HG03432 (cell line): ENCODE results near the gene DENND5A.

Experiments used
- ATAC-seq: cut with Tn5 transposase; IDR thresholded peaks from one replicate; pipeline ENCODE4 v1.9.1; 2021; ENCODE audit warnings: mild to moderate bottlenecking, moderate library complexity; ENCODE audit not compliant: unreplicated experiment

The DENND5A gene

DNA sequence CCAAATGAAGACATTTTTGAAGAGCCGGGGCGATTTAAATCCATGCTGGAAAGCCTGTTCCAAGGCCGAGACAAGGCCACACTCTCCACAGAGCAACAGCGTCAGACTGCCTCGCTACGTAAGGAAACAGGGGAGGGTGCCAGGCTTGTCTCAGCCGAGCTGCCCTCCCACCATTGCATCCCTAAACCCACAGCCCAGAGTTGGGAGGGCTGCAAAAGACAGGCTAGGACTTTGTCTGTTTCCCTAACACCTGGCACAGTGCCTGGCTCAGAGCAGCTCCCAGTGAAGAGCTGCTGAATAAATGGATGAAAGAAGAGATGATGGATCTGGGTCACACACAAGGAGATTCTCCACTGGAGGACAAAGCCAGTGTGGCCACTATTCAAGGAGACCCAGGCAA lies 122.4 kb downstream of the DENND5A start:
- no peak for ATAC-seq

DNA sequence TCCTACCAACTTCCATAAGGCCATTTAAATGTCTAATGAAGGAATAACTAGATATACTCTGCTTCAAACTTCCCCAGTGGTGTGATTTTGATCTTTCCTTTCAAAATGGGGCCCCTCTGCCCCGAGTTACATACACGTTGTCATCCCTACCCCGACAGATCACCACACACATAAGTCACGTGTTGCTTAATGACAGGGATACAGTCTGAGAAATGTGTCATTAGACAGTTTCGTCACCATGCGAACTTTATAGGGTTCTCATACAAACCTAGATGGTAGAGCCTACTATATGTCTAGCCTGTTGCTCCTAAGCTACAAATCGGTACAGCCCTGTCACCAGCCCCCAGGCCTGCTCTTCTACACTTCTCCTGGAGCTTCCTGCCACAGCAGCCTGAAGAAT lies 124.0 kb downstream of the DENND5A start:
- no peak for ATAC-seq

DNA sequence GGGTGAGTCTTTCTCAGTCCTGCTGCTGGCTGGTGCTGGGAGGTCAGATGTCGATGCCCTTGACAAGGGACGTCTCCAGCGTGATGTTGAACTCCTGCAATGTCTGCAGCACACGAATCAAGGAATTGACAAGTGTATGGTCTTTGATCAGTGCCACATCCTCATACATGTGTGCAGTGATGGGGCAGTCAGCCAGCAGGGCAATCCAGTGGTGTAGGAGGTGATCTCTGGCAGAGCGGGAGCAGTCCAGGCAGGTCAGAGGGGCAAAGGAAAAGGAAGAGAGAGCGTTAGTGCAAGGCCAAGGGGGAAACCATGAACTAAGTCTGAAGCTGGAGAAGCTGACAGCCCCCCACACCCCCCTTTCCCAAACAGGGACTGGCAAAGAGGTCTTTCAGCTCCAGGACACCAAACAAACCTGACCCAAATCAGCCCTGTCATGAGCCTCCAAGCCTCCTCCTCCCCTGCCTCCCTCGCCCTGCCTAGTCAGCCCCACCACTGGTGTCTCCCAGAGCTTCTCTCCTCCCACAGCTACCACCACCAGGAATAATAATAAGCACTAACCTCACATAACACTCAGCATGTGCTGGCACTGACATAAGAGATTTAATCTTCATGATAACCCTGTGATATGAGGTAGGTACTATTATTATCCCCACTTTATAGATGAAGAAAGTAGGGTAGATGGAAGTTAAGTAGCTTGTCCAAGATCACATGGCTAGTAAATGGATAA lies 125.4 kb downstream of the DENND5A start:
- no peak for ATAC-seq

DNA sequence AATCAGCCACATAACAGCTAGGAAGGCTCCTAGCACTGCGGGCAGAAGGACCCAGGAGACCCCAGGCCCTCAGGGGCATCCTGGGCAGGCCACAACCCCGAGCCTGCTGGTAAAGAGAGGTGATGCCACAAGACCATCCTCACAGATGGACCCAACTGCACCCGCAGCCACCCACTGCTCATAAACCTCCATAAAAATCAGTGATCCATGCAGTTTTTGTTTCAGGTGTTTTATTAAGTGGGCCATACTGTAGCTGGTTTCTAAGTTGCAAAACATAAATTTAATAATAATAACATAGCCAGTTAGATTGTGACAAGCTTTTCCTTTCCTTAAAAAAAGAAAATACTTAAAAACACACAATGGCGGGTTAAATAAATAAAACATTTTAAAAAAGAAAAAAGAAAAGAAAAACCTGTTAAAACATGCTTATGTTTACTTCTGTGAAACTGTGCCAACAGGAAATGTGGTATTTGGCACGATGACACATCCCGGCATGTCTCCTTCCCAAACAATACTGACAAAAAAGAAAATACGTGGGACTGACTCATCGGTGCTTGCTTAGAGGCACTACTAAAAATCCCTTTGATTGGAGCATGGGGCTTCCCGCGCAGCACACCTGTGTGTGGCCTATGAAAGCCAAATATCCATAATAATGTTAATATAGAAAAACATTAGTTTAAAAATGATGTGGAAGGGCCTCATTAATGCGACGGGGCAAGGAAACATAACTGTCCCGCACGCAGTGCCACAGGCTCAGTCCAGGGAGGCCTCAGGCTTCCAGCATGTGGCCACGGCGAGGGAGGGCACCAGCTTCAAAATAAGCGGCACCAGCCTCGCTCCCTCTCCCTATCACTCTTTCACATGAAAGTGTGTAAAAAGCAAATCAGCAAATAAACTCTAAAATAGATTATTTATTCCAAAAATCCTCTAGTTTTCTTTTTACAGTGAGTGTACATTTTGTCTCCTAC lies 126.3 kb downstream of the DENND5A start:
- no peak for ATAC-seq

DNA sequence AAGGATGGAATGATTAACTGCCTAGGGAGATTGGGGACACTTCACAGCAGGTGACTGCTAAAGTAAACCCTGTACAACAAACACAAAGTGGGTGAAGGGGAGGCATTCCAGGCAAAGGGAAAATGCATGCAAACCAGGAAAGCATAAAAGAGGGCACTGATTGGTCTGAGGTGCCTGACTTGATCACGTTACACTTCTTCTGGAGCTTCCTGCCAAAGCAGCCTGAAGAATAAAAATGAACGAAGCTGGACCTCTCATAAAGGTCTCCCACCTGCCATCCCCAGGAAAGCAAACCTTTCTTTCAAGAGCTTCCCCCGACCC lies 127.1 kb downstream of the DENND5A start:
- ATAC-seq: no peak

DNA sequence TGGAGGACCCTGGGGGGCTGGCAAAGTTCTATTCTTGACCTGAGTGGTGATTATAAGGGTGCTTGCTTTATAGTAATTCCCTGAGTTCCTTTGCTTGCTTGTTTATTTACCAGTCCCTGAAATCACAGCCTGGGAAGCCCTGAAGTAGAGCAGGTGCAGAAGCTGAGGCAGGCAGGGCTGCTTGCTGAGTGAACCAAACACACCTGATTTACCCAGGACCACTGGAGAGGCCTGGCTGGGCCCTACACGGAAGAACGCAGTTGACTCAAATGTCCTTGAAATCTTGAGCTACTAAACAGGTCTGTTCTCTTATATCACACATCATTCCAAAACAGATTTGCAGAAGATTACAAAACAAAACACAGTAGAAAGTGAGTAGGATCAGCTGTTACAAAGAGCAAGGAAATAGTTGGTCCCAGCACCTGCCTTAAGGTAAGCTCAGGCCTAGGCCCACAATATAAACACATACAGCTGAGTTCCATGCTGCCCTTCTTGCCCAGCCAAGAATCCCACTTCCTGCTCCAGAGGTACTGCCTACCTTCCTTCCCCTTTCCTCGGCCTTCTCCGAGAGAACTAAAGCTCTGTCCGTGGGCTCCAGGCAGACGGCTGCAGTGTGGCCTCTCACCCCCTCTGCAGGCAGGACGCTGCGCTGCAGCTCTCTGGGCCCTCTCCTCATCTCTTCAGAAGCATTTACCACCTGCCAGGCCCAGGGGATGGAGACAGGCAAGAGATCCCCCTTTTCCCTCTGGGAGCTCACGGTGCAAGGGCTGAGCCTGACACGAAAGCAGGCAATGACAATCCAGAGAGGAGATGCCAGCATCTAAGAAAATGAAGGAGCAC lies 127.6 kb downstream of the DENND5A start:
- peak; percentile 90 for ATAC-seq

DNA sequence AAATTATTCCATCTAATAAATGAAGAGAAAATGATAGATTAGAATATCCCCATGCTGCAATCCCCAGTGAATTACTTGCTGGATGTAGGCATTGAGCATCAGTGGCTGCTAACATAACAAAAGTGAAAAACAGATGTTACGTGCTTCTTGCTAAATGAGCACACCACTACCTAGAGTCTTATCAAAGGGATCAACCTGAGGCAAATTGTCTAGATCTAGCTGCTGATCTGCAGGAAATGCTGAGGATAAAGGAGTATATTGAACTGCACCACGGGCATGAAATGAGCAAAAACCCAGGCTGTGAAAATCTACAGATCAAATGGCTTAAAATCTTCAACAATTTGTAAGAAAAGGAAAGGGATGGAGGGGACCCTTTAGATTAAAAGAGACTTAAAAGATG lies 128.4 kb downstream of the DENND5A start:
- no peak for ATAC-seq

DNA sequence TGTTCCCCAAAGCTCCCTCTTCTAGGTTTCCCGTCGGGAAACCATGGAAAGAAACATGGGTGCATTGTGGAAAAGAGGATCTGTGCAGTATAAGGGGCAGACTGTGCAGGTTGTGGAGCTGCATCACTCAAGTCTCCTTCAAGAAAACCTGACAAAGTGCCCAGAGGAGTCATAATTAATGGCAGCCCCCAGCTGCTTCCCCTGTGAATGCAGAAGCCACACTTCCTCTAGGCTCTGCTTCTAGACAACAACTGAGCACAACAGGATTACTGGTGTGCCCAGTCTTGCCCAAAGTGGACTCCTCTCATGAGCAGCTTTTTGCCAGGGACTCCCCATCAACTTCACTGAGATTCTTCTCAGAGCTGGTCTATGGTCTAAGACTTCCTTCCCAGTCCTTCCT lies 131.2 kb downstream of the DENND5A start:
- ATAC-seq: no peak

DNA sequence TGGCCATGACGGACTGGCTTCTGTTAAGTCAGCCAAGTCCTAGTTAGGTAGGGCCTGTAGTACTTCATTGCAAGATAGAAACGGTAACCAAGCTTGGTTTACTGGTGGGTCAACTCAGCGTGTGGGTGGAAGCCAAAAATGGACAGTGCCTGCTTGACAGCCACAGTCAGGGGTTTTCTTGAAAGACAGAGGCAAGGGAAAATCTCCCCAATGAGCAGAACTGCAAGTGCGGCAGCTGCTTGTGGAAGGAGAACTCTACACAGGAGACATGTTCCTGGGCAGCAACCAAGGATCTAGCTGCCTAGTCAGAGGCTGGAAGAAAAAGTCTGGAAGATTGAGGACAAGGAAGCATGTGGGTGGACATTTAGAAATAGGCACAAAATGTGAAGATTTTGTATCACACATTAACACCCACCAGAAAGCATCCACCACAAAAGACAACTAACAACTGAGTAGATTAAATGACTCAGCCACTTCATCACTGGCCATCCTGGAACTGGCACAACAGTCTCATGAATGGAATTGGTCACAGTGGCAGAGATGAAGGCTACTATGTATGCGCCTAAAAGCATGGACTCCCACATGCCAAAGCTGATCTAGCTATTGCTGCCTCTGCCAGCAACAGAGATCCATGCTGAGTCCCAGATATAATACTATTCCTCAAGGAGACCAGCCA lies 132.8 kb downstream of the DENND5A start:
- ATAC-seq: no peak

DNA sequence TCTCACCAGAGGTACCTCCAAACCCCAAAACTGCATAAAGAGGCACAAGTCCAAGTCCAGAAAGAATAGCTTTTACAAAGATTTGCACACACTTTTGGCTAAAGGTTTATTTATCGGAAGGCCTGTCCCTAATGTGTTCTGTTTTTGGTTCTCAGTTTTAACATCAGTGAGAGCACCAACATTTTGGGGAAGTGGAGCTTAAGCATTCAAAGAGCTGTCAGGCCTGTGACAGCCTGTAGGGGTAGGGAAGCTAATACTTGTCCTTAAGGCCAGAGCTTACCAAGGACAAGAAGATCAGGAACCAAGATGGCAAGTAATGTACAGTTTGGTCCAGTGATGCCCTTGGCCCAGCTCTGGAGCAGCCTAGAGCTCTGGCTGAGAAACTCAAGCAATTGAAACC lies 134.9 kb downstream of the DENND5A start:
- ATAC-seq: no peak

DNA sequence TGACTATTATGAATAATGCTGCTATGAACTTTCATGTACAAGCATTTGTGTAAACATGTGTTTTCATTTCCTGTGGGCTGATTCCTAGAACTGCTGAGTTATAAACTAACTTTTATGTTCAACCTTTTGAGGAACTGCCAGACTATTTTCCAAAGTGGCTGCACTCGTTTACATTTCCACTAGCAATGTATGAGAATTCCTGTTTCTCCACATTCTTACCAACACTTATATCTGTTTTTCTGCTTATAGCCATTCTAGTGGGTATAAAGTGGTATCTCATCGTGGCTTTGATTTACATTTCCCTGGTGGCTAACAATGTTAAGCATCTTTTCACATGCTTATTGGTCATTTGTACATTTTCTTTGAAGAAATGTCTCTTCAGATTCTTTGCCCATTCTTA lies 138.5 kb downstream of the DENND5A start:
- no peak for ATAC-seq

DNA sequence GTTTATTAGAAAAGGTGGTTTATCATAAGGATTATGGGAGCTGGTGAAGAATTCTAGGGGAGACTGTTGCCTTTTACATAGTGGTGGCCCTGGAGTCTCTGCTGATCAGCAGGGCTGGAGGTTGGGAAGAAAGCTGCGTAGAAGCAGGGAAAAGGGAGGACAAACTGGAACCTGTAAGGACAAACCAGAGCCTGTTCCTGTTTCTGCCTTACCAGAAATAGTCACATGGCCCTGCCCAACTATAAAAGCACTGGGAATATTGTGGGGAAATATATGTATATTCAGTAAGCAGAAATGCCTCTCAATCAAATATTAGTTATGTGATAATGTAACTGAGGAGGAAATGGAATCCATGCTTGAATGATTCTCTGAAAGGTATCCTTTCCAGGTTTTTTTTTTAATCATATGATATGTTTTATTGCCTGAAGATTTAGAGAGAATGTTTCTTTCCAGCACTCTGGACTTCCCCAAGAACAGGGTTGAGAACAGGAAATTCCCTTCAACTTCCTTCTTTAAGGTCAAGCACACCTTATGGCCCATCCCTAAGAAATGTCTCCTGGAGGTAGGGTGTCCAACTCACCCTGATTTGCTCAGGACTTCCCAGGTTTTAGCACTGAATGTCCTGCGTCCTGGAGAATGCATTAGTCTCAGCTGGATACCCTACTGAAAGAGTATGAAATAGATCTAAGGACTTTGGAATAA lies 139.8 kb downstream of the DENND5A start:
- no peak for ATAC-seq

DNA sequence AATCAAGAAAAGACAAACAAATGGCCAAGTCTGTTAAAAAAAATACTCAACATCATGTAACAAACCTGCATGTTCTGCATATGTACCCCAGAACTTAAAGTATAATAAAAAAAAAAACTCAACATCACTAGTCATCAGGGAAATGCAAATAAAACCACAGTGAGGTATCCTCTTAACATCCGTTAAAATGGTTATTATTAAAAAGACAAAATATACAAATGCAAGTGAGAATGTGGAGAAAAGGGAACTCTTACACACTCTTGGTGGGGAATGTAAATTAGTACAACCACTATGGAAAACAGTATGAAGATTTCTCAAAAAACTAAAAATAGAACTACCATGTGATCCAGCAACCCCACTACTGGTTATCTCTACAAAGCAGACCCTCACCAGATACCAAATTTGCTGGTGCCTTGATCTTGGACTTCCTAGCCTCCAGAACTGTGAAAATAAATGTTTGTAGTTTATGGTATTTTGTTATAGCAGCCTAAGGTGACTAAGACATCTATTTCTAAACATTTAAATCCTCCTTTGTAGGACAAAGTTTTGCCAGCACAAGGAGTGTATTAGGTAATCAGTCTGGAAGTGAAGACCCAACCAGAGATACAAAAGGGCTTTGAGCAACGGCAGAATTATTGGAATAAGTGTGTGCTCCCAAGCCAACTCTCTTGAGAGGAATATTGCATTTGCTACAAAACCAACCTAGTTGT lies 141.4 kb downstream of the DENND5A start:
- no peak for ATAC-seq

DNA sequence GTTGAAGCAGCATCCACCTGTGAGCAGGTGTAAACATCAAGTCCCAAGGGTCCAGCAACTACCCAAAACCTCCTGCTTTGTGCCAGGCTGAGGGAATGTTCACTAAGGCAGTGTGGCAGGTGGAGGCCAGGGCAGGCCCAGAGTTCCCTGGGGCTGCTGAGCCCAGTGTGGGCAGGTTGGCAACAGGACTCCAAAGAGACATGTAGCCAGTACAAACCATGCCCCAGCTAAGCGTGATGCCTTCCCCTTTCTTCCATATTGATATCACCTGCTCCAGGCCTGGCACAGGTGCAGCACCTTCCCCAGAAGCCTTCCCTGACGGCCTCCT lies 143.7 kb downstream of the DENND5A start:
- ATAC-seq: no peak

DNA sequence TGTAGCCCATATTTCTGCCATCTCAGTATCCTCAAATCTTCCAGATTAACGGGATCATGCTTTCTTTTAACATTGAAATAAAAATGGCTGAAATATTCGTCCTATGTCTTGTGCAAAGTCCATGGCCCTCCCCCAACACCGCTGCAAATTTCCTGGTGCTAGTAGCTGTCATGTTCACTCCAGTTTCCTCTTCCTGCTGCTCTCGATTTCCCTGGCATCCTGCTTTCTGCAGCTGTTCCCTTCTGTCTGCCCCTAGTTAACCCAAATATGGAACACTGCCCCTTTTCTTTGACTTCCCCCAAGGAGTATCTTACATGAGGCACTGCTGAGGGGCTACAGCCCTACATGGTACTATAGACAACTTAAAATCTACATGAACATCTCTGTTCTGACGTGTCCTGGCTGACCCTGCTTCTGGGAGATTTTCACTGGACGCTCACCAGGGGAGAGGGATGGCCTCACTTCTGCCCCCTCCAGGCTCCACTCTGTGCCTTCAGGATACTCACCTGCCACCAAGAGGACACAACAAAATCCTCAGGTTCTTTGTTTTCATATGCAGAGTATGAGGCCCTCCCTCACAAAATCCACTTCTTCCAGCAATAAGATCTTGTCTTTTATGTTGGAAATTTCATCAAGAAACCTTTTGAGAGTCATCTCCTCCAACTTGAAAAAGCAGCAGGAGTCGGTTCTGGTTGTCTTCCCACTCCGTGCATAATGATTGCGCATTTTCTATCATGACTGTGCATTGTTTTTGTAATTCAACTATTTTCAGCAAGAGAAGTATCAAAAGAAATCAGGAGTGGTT lies 144.3 kb downstream of the DENND5A start:
- ATAC-seq: no peak

DNA sequence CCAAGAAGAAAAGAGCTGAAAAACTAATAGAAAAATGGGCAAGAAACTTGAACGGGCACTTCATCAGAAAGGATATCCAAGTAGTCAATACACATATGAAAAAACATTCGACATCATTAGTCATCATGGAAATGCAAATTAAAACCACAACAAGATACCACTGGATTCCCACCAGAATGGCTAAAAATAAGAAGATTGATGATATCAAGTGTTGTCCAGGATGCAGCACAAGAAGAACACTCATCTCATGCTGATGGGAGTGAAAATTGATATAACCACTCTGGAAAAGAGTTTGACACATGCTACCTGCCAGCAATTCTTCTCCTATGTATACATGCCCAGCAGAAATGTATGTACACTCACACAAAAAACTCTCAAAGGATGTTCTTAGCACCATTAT lies 146.9 kb downstream of the DENND5A start:
- no peak for ATAC-seq

DNA sequence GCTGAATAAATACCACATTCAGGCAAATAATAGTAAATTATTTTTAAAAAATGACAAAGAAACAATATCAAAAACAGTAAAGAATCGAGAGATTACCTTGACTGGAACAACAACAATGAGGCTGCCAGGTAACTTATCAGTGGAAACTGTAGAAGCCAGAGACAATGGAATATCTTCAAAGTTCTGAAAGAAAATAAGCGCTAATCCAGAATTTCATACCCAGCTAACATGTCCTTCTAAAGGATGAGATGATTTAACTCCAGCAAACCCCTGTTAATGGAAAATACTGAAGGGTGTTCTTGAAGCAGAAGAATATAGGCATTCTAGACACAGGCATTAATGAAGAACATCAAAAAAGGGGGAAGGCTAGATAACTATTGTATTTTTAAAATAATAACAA lies 153.1 kb downstream of the DENND5A start:
- ATAC-seq: no peak

DNA sequence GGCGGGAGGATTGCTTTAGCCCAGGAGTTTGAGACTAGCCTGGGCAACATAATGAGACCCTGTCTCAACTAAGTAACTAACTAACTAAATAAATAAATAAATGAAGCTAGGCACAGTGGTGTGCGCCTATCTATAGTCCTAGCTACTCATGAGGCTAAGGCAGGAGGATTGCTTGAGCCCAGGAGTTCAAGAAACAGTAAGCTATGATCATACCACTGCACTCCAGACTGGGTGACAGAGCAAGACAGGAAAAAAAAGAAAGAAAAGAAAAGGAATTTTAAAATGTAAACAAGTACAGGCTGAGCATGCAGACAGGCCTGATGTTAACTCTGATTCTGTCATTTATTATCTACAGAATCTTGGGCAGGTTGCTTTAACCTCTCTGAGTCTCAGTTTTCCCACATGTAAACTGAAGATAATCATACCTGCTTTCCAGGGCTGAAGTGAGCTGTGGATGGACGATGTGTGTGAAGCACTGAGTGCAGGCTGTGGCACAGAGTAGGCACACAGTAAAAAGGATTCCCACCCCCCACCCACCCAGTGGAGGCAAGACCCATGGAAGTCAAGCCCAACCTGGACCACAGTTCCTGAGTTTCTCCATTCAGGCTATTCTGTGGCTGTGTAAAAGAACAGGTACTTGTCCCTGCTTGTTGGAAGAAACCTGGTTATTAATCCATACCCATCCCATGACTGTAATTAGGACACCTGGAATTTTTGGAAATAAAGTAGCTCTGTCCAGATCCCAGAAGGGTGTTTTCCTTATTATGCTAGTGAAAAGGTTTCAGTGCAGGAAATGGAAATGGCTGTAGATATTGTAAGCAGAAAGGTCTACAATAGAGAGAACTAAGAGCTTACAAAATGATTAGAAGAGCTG lies 155.1 kb downstream of the DENND5A start:
- no peak for ATAC-seq
